A673 (cell line): ENCODE measurements around the gene WBP2.

Experiments
- EZH2 ChIP-seq: fragments of 200-600 bp; sonication (generic); IDR thresholded peaks from 2 replicates; pipeline ENCODE4 v1.6.1; 2017; ENCODE audit warnings: borderline replicate concordance, low read depth, mild to moderate bottlenecking, mixed read lengths, antibody characterized with exemption, low read length; ENCODE audit not compliant: poor library complexity, severe bottlenecking
- TF ChIP-seq, protein P1 (sequence below): fragments of 300-800, 200-600 bp; sonication (generic); conservative IDR thresholded peaks from 2 replicates; pipeline ENCODE4 v1.5.1; 2017; ENCODE audit warnings: low read depth, mild to moderate bottlenecking, antibody characterized with exemption, low read length, moderate library complexity, mixed read lengths

DNA sequence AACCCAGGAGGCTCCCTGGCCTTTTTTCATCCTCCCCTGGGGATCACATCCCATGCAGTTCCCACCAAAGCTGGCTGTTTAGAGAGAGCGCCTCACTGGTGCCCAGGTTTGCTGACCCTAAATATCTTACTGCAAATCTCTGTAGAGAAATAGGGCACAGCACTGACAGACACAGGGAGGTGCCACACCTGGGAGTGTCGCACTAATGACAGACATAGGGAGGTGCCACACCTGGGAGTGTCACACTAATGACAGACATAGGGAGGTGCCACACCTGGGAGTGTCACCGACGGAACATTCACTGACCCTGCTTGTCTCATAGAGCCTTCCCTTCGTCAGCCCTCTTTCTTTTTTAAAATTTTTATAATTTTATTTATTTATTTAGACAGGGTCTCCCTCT, 44.9 kb downstream of the WBP2 start:
- TF ChIP-seq, protein P1, sequence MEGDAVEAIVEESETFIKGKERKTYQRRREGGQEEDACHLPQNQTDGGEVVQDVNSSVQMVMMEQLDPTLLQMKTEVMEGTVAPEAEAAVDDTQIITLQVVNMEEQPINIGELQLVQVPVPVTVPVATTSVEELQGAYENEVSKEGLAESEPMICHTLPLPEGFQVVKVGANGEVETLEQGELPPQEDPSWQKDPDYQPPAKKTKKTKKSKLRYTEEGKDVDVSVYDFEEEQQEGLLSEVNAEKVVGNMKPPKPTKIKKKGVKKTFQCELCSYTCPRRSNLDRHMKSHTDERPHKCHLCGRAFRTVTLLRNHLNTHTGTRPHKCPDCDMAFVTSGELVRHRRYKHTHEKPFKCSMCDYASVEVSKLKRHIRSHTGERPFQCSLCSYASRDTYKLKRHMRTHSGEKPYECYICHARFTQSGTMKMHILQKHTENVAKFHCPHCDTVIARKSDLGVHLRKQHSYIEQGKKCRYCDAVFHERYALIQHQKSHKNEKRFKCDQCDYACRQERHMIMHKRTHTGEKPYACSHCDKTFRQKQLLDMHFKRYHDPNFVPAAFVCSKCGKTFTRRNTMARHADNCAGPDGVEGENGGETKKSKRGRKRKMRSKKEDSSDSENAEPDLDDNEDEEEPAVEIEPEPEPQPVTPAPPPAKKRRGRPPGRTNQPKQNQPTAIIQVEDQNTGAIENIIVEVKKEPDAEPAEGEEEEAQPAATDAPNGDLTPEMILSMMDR, result no peak
- no peak for TF ChIP-seq EZH2
